PC-9 (cell line): ENCODE results near the gene LARGE1. TPM values are rescaled to one million over a fixed set of nuclear protein-coding genes. Genes with fewer than 3 reads are reported as not detected.

ENCODE experiments used
- BruUV-seq: library from RNA; stranded (reverse); fragments of 400-500 nt; replicated peaks from 2 replicates; lab custom pipeline; 2021; lab: Mats Ljungman, UMichigan
- CTCF ChIA-PET: fragments of 300-600 bp; sonication (Branson Sonifier 250); formaldehyde crosslinking; loops from one replicate; lab custom pipeline; 2022; ENCODE audit warnings: antibody characterized with exemption; lab: Charles Lee
- POLR2A ChIA-PET: fragments of 300-600 bp; sonication (Branson Sonifier 250); formaldehyde crosslinking; loops from one replicate; lab custom pipeline; 2022; ENCODE audit warnings: antibody characterized with exemption; ENCODE audit not compliant: unreplicated experiment; lab: Charles Lee
- DNase-seq, 2 experiments: peaks; one replicate each; pipeline versions ENCODE4 v3.0.0 to v3.0.0-alpha.2; 2015 to 2022; ENCODE audit warnings: mixed read lengths in 1 of 2
- H2AFZ ChIP-seq: fragments of 200-600 bp; sonication (generic); 2 replicates; pipeline ENCODE4 v1.8.1; 2017; ENCODE audit warnings: antibody characterized with exemption
- H3F3A ChIP-seq: fragments of 200-600 bp; sonication (generic); 2 replicates; pipeline ENCODE4 v1.8.1; 2017; ENCODE audit warnings: antibody characterized with exemption, mild to moderate bottlenecking, low read depth; ENCODE audit not compliant: insufficient read depth
- H3K27ac ChIP-seq: fragments of 200-600 bp; sonication (generic); 2 replicates; pipeline ENCODE4 v1.6.1; 2016; ENCODE audit warnings: mixed run types
- H3K27me3 ChIP-seq: fragments of 200-600 bp; sonication (generic); 2 replicates; pipeline ENCODE4 v1.6.1; 2016; ENCODE audit warnings: low read depth, mixed run types; ENCODE audit not compliant: insufficient read depth
- H3K36me3 ChIP-seq: fragments of 200-600 bp; sonication (generic); 2 replicates; pipeline ENCODE4 v1.6.1; 2016; ENCODE audit warnings: low read depth, mixed run types
- H3K4me1 ChIP-seq: fragments of 200-600 bp; sonication (generic); replicated peaks from 2 replicates; pipeline ENCODE4 v1.6.1; 2016; ENCODE audit warnings: mixed run types; ENCODE audit not compliant: insufficient read depth
- H3K4me2 ChIP-seq: fragments of 200-600 bp; sonication (generic); 2 replicates; pipeline ENCODE4 v1.6.1; 2017; ENCODE audit warnings: mixed run types
- H3K4me3 ChIP-seq: fragments of 200-600 bp; sonication (generic); 2 replicates; pipeline ENCODE4 v1.6.1; 2016; ENCODE audit warnings: mixed run types
- H3K79me2 ChIP-seq: fragments of 200-600 bp; sonication (generic); 2 replicates; pipeline ENCODE4 v1.6.1; 2017; ENCODE audit warnings: low read depth, mixed run types
- H3K9me2 ChIP-seq: fragments of 200-600 bp; sonication (generic); 2 replicates; pipeline ENCODE4 v1.8.1; 2017; ENCODE audit warnings: mild to moderate bottlenecking; ENCODE audit not compliant: insufficient read depth
- H3K9me3 ChIP-seq: fragments of 200-600 bp; sonication (generic); 2 replicates; pipeline ENCODE4 v1.8.1; 2016; ENCODE audit warnings: low read depth; ENCODE audit not compliant: insufficient read depth
- H4K20me1 ChIP-seq: fragments of 200-600 bp; sonication (generic); 2 replicates; pipeline ENCODE4 v1.8.1; 2017; ENCODE audit not compliant: insufficient read depth
- CTCF ChIP-seq: fragments of 200-600 bp; sonication (generic); conservative IDR thresholded peaks from 2 replicates; pipeline ENCODE4 v1.6.1; 2017; ENCODE audit warnings: mixed run types, antibody characterized with exemption, mild to moderate bottlenecking, moderate library complexity
- EZH2 ChIP-seq: fragments of 200-600 bp; sonication (generic); IDR thresholded peaks from 2 replicates; pipeline ENCODE4 v1.8.0; 2017; ENCODE audit warnings: antibody characterized with exemption, low read depth
- intact Hi-C: fragments of 100-400 bp; cut with micrococcal nuclease; formaldehyde crosslinking; loops from one replicate; pipeline ENCODE4 v1.10.0; 2022; ENCODE audit not compliant: unreplicated experiment
- total RNA-seq: library from RNA; stranded (reverse); gene quantifications from 2 replicates; pipeline ENCODE4 v1.2.3, GENCODE V29; 2021

LARGE1 gene
- total RNA-seq, 1 experiment from 2014 or later: 12.5 TPM

GRCh38 chr22:33605221-33605620 lies 315.1 kb downstream of the LARGE1 start:
- Histone ChIP-seq H3K9me3 (no peaks in the 10 kb centered on the region), H3K9me2 (no peaks in the 10 kb centered on the region), H3K4me3 (no peak overlapping the region), H3K4me2 (no peak overlapping the region), H3K27me3 (0 out of 2 replicates have a peak, but pooled peaks cover 4% of the 10 kb centered on the region), H3F3A (no peaks in the 10 kb centered on the region), H4K20me1 (no peaks in the 10 kb centered on the region), H3K36me3 (no peaks in the 10 kb centered on the region), H3K27ac (no peak overlapping the region), H2AFZ (no peak overlapping the region), H3K79me2 (no peaks in the 10 kb centered on the region), H3K4me1 (no peaks in the 10 kb centered on the region)
- ChIA-PET CTCF (no interaction called here), POLR2A (no interaction called here)
- intact Hi-C loops: no loop called here
- TF ChIP-seq CTCF (no peak), EZH2 (no peak)
- BruUV-seq: no TSS peak
- no peak for DNase-seq

- H2AFZ ChIP-seq: no peak overlapping the region
- CTCF ChIA-PET: interaction anchor here (0.5 kb wide), 1 partner anchor 89 kb away, joined by 4 read pairs; no protein-coding TSS in a partner anchor
Observed at GRCh38 chr22:33601062-33601461, 319.2 kb downstream of the LARGE1 start.

GRCh38 chr22:33600595-33600994 lies 319.7 kb downstream of the LARGE1 start:
- TF ChIP-seq CTCF (no peak), EZH2 (no peak)
- Histone ChIP-seq H3K4me2 (no peak overlapping the region), H4K20me1 (no peaks in the 10 kb centered on the region), H3K9me2 (no peaks in the 10 kb centered on the region), H3K4me3 (no peak overlapping the region), H3K27me3 (0 out of 2 replicates have a peak, but pooled peaks cover 4% of the 10 kb centered on the region), H3K36me3 (no peaks in the 10 kb centered on the region), H3K4me1 (no peaks in the 10 kb centered on the region), H2AFZ (no peak overlapping the region), H3K27ac (no peak overlapping the region), H3F3A (no peaks in the 10 kb centered on the region), H3K79me2 (no peaks in the 10 kb centered on the region), H3K9me3 (no peaks in the 10 kb centered on the region)
- intact Hi-C loops: no loop called here
- POLR2A ChIA-PET: no interaction called here
- no TSS peak for BruUV-seq
- CTCF ChIA-PET: interaction anchor here (0.5 kb wide), 1 partner anchor 89 kb away, joined by 4 read pairs; no protein-coding TSS in a partner anchor
- DNase-seq: no peak

More at GRCh38 chr22:33601062-33601461, 319.2 kb downstream of the LARGE1 start:
- no TSS peak for BruUV-seq
- no peak for DNase-seq
- no peak overlapping the region for H3K27ac ChIP-seq
- H3K9me2 ChIP-seq: no peaks in the 10 kb centered on the region
- no peak overlapping the region for H3K4me2 ChIP-seq
- 0 out of 2 replicates have a peak, but pooled peaks cover 4% of the 10 kb centered on the region for H3K27me3 ChIP-seq
- no peaks in the 10 kb centered on the region for H3K9me3 ChIP-seq
- no peaks in the 10 kb centered on the region for H3K4me1 ChIP-seq
- no peak overlapping the region for H3K4me3 ChIP-seq
- H3K36me3 ChIP-seq: no peaks in the 10 kb centered on the region
- H4K20me1 ChIP-seq: no peaks in the 10 kb centered on the region
- no peak for TF ChIP-seq EZH2
- no peak for TF ChIP-seq CTCF
- POLR2A ChIA-PET: no interaction called here
- intact Hi-C loops: no loop called here
- no peaks in the 10 kb centered on the region for H3F3A ChIP-seq
- no peaks in the 10 kb centered on the region for H3K79me2 ChIP-seq
